GM19023 (cell line): ENCODE data around the gene TIAM1.

Source experiments
- ATAC-seq: cut with Tn5 transposase; IDR thresholded peaks from one replicate; pipeline ENCODE4 v1.9.1; 2021; ENCODE audit warnings: mild to moderate bottlenecking, moderate library complexity; ENCODE audit not compliant: unreplicated experiment

Gene TIAM1

DNA sequence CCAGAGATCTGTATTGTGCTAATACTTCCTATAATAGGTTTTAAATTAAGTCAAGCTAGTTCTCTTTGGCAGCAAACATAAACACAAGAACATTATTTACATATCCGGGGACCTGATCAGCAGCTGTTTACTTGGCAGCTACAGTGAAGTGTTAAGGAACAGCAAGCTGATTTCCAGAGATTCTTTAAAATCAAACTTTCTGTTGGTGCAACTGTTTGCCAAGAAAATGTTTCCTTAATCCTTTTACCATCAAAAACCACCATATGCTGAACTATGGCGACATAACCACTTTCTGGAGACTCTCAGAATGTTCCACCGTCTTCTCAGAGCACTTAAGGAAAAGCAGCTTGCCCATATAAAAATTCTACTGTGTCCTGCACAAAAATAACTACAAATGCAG, 198.8 kb downstream of the TIAM1 start:
- no peak for ATAC-seq

GRCh38 chr21:31143036-31143435, 201.0 kb downstream of the TIAM1 start:
- ATAC-seq: no peak

DNA sequence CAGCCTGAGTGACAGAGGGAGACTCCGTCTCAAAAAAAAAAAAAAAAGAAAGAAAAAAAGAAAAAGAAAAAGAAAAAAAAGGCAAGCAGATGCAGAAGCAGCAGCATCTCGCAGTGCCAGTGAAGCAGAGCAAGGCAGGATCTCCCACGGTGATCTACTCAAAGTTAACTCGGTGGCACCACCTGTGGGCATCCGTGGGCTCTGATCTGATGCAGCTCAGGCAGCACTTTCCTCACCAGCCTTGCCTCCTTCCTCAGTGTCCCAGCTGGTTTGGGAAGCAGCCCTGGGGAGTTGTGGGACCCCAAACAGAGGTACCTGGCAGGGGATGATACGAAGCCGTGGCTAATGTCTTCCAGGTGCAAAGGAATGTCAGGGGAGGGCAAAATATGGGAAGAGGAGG, 201.5 kb downstream of the TIAM1 start:
- no peak for ATAC-seq

GRCh38 chr21:31141389-31142000, 202.6 kb downstream of the TIAM1 start:
- no peak for ATAC-seq

DNA sequence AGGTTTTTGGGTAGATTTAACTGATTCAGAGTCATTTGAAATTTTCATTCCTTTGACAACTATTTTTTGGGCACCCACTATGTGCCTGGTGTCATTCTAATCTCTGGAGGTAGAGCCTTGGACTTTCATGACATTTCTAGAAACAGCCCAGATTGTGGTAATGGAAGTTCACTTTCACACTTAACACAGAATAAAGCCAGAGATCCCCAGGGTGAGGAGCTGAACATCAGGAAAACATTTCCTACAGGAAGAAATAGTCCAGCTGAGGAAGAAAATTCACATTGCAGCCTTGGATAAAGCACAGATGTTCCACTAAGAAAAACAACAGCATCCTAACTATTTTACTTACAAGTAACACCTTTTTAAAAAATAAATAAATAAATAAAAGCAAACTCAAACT, 203.4 kb downstream of the TIAM1 start:
- ATAC-seq: no peak

GRCh38 chr21:31140025-31140424, 204.0 kb downstream of the TIAM1 start:
- ATAC-seq: no peak

GRCh38 chr21:31137960-31138359, 206.1 kb downstream of the TIAM1 start:
- no peak for ATAC-seq

- ATAC-seq: peak; percentile 53
Measured at GRCh38 chr21:31136891-31137290, 207.2 kb downstream of the TIAM1 start.

- ATAC-seq: no peak
Measured at GRCh38 chr21:31135531-31136184, 208.4 kb downstream of the TIAM1 start.

DNA sequence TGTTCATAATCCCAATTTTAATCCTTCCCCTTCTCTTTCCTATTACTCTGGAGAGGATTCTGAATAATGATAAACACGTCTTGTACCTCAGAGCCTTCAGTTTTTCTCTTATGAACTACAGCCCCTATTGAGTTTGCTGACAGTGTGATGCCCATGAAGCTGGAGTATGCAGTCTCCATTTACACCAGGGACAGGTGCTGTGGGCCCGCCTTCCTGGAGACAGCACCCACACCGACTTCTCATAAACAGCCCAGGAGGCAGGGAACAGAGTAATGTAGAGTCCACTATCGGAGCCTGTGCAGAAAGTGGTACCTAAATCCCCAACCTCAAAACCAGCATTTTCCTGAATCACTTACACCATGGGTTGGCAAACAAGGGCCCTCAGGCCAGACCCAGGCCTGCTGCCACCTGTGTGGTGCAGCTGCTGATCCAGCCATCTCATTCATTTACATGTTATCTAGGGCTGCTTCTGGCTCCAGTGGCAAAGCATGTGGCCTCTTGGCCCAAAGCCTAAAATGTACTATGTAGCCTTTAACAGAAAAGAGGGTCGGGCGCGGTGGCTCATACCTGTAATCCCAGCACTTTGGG, 210.7 kb downstream of the TIAM1 start:
- ATAC-seq: no peak

GRCh38 chr21:31132574-31133242, 211.4 kb downstream of the TIAM1 start:
- no peak for ATAC-seq

GRCh38 chr21:31130821-31131220, 213.2 kb downstream of the TIAM1 start:
- ATAC-seq: no peak

DNA sequence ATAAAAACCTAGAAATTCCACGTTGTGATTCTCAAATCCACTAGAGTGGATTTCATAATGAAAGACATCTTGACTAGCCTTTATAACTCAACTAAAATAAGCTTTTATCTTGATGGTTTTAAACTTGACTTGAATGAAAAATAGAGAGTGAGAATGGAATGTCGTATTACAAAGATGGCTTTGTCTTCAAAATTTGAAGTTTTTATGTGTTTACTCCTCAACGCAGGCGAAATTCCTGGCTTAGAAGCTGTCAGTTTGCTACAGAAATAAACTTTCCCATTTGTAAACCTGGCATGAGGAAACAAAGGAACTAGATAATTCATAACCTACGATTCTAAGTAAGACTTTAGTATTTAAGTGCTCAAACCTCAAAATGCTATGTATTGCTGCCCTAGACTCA, 215.8 kb downstream of the TIAM1 start:
- ATAC-seq: no peak

DNA sequence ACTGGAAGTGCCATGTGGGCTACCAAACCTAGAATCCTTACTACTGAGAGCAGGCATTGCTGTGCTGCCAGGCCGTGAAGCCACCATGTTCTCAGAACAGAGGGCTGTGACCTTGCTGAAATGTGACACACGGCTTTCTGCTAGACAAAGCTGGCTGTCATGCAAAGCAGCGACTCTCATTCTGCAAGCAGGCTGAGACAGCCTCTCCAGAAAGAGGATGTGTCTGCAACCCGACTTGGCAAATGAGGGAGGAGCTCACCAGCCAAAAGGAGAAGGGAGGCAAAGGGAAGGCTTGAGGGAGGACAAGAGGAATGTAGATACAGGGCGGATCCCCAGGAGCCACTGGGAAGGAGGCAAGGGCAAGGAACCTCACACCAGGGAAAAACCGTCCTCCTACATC, 220.1 kb downstream of the TIAM1 start:
- no peak for ATAC-seq

GRCh38 chr21:31119199-31119598, 224.9 kb downstream of the TIAM1 start:
- no peak for ATAC-seq

GRCh38 chr21:31117128-31117916, 226.7 kb downstream of the TIAM1 start:
- no peak for ATAC-seq

DNA sequence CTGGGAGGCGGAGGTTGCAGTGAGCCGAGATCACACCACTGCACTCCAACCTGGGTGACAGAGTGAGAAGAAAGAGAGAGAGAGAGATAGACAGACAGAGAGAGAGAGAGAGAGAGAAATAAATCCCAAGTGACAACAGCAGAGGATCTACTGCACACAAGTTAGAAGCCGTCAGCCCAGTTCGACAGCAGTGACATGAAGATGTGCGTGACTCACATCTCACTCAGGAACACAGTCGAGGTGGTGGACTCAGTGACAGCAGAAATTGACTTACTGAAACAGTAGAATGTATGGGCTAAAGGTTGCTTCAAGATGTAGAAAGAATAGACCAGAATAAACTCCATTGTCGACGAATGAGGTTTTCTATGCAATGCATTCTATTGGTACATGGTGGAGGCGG, 228.8 kb downstream of the TIAM1 start:
- ATAC-seq: no peak

- ATAC-seq: no peak
Measured at GRCh38 chr21:31111093-31111492, 233.0 kb downstream of the TIAM1 start.

DNA sequence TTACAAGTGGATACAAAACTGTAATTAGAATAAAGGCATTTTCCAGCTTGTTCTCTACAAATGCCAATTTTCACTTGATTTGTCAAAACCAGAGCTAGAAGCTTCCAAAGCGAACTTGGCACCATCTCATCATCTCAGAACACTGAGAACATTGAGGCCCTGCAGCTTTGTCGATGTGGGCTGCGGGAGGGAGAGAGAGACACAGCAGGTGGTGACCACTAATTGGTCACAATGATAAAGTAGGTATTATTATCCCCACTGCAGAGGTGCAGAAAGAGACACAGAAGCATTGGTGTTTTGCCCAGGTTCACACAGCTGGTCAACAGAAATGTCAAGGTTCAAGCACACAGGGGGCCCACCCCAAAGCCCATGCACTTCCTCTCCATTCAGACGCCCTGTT, 233.6 kb downstream of the TIAM1 start:
- no peak for ATAC-seq

GRCh38 chr21:31107871-31108270, 236.2 kb downstream of the TIAM1 start:
- no peak for ATAC-seq

DNA sequence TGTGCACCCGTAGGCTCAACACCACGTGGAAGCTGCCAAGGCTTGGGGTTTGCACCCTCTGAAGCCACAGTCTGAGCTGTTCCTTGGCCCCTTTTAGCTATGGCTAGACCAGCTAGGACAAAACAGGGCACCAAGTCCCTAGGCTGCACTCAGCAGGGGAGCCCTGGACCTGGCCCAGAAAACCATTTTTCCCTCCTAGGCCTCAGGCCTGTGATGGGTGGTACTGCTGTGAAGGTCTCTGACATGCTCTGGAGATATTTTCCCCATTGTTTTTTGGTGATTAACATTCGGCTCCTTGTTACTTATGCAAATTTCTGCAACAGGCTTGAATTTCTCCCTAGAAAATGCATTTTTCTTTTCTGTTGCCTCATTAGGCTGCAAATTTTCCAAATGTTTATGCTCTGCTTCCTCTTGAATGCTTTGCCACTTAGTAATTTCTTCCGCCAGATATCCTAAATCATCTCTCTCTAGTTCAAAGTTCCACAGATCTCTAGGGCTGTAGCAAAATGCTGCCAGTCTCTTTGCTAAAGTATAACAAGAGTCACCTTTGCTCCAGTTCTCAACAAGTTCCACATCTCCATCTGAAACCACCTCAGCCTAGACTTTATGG, 236.8 kb downstream of the TIAM1 start:
- ATAC-seq: no peak
